HepG2 (cell line): ENCODE data around the gene TCAP. TPM values are rescaled to one million over a fixed set of nuclear protein-coding genes. Genes with fewer than 3 reads are reported as not detected.

Experiments used
- ATAC-seq: fragments of 200-7000 bp; cut with Tn5 transposase; 3 replicates; pipeline ENCODE4 v1.9.1; 2020; ENCODE audit warnings: mild to moderate bottlenecking, moderate library complexity
- BruUV-seq: library from RNA; stranded (reverse); fragments of 400-500 nt; replicated peaks from 2 replicates; lab custom pipeline; 2021; lab: Mats Ljungman, UMichigan
- CTCF ChIA-PET: fragments of 300-600 bp; formaldehyde crosslinking; extraction: SDS; loops from one replicate; lab custom pipeline; 2021; ENCODE audit warnings: low total read pairs, inconsistent platforms, low intra/inter-chr PET ratio; lab: Yijun Ruan, JAX
- POLR2A ChIA-PET: fragments of 350-600 bp; sonication (Branson Sonifier 250); formaldehyde crosslinking; loops from one replicate; lab custom pipeline; 2020; ENCODE audit warnings: antibody characterized with exemption, inconsistent platforms; lab: Yijun Ruan, JAX
- DNase-seq: peaks from one replicate; pipeline ENCODE4 v3.0.0-alpha.2; 2015; ENCODE audit warnings: low spot score
- FAIRE-seq: peaks from 3 replicates; lab custom pipeline; 2011; peaks lifted over from hg19 to GRCh38; lab: Jason Lieb, UNC
- H2AFZ ChIP-seq: one replicate; pipeline ENCODE4 v1.6.1; 2011; ENCODE audit warnings: low read length, inconsistent platforms
- H3K27ac ChIP-seq: fragments of 300-600 bp; 3 replicates; pipeline ENCODE4 v1.8.0; 2011; ENCODE audit warnings: mixed run types, mild to moderate bottlenecking, mixed read lengths, low read length, inconsistent platforms; ENCODE audit not compliant: insufficient read depth; ENCODE audit errors: extremely low read length
- H3K27me3 ChIP-seq, 2 experiments: fragments of 200-600 bp in 1 of 2; 2 replicates in 1 of 2; 3 replicates in 1 of 2; pipeline versions ENCODE4 v1.6.0 to v1.8.0; 2011; ENCODE audit warnings: low read length in 2 of 2, mild to moderate bottlenecking in 2 of 2, moderate library complexity in 2 of 2, inconsistent platforms in 1 of 2; ENCODE audit not compliant: insufficient read depth in 2 of 2, control insufficient read depth in 1 of 2
- H3K36me3 ChIP-seq, 2 experiments: fragments of 200-600 bp in 1 of 2; replicated peaks in 1 of 2; 2 replicates in 1 of 2; 3 replicates in 1 of 2; pipeline versions ENCODE4 v1.5.1 to v1.8.0; 2011; ENCODE audit warnings: low read length in 2 of 2, inconsistent platforms in 1 of 2; ENCODE audit not compliant: insufficient read depth in 2 of 2, control insufficient read depth in 1 of 2
- H3K4me1 ChIP-seq: 2 replicates; pipeline ENCODE4 v1.5.1; 2012; ENCODE audit warnings: low read length, inconsistent platforms; ENCODE audit not compliant: insufficient read depth
- H3K4me2 ChIP-seq: 2 replicates; pipeline ENCODE4 v1.6.0; 2011; ENCODE audit warnings: low read depth, low read length, inconsistent platforms
- H3K4me3 ChIP-seq, 3 experiments: fragments of 200-600 bp in 1 of 3; sonication (generic), shearing (Covaris generic) in 1 of 3; replicated peaks in 1 of 3; 2 replicates each; pipeline ENCODE4 v1.5.1; 2011 to 2016; ENCODE audit warnings: low read length in 3 of 3, inconsistent platforms in 2 of 3, low read depth in 2 of 3, mild to moderate bottlenecking in 2 of 3, control low read depth in 1 of 3, mixed read lengths in 1 of 3; ENCODE audit not compliant: insufficient read depth in 1 of 3
- H3K79me2 ChIP-seq: one replicate; pipeline ENCODE4 v1.6.1; 2011; ENCODE audit warnings: low read length, inconsistent platforms; ENCODE audit not compliant: insufficient read depth
- H3K9ac ChIP-seq: 2 replicates; pipeline ENCODE4 v1.6.0; 2011; ENCODE audit warnings: mild to moderate bottlenecking, low read depth, low read length, inconsistent platforms; ENCODE audit not compliant: insufficient read depth
- H3K9me3 ChIP-seq: 2 replicates; pipeline ENCODE4 v1.5.1; 2012; ENCODE audit warnings: mild to moderate bottlenecking, low read length
- H4K20me1 ChIP-seq: 2 replicates; pipeline ENCODE4 v1.6.0; 2011; ENCODE audit warnings: inconsistent platforms, mild to moderate bottlenecking, low read length, moderate library complexity; ENCODE audit not compliant: insufficient read depth
- AGO2 ChIP-seq: fragments of 200-400 bp; formaldehyde crosslinking; optimal IDR thresholded peaks from 2 replicates; pipeline ENCODE3; 2017; ENCODE audit warnings: mild to moderate bottlenecking, low read depth, low read length, moderate library complexity
- GABPB1 ChIP-seq: IDR thresholded peaks from 2 replicates; pipeline ENCODE4 v1.6.1; 2016; ENCODE audit warnings: mild to moderate bottlenecking, missing genetic modification reagents, moderate library complexity, missing compliant biosample characterization
- ZNF263 ChIP-seq: sonication (generic); formaldehyde crosslinking; IDR thresholded peaks from 2 replicates; pipeline ENCODE4 v1.4.0; 2020; ENCODE audit warnings: missing genetic modification reagents
- WGBS: methylation state at CpG from one replicate; pipeline ENCODE4 v1.1.6; 2017; ENCODE audit warnings: low lambda C conversion rate; 5-methylcytosine and 5-hydroxymethylcytosine counted together
- in situ Hi-C: cut with HindIII; loops from 2 replicates; pipeline ENCODE4 v1.10.0; 2017; ENCODE audit warnings: low pct_unique_long_range_greater_than_20kb; ENCODE audit not compliant: extremely low pct_ligation_motif_present
- intact Hi-C: fragments of 100-400 bp; cut with micrococcal nuclease; formaldehyde crosslinking; loops from one replicate; pipeline ENCODE4 v1.10.0; 2022; ENCODE audit not compliant: unreplicated experiment
- polyA plus RNA-seq, 8 experiments: library from polyadenylated mRNA; depleted of rRNA in 3 of 8; stranded (reverse) in 7 of 8; unstranded in 1 of 8; fragments of >200 nt; fragmentation: Illumina TruSeq in 4 of 8; extraction: Trizol in 4 of 8; gene quantifications; 2 replicates each; pipeline versions ENCODE4 v1.2.1 to v1.2.3, GENCODE V29; 2011 to 2016; ENCODE audit warnings: low read depth in 4 of 8, missing spikeins in 1 of 8, mixed read lengths in 1 of 8; ENCODE audit not compliant: insufficient read depth in 1 of 8
- total RNA-seq, 5 experiments: library from RNA; depleted of rRNA; stranded (reverse); fragments of >200 nt; fragmentation: Illumina TruSeq; extraction: Trizol; gene quantifications; 2 replicates each; pipeline ENCODE4 v1.2.3, GENCODE V29; 2016; ENCODE audit warnings: low read depth in 1 of 5

Gene TCAP
- total and polyA plus RNA-seq, 2 of the 13 experiments (the other 11 are each of a cell fraction or from before 2014, with no cell fraction given): 0.24 to 0.65 TPM

DNA sequence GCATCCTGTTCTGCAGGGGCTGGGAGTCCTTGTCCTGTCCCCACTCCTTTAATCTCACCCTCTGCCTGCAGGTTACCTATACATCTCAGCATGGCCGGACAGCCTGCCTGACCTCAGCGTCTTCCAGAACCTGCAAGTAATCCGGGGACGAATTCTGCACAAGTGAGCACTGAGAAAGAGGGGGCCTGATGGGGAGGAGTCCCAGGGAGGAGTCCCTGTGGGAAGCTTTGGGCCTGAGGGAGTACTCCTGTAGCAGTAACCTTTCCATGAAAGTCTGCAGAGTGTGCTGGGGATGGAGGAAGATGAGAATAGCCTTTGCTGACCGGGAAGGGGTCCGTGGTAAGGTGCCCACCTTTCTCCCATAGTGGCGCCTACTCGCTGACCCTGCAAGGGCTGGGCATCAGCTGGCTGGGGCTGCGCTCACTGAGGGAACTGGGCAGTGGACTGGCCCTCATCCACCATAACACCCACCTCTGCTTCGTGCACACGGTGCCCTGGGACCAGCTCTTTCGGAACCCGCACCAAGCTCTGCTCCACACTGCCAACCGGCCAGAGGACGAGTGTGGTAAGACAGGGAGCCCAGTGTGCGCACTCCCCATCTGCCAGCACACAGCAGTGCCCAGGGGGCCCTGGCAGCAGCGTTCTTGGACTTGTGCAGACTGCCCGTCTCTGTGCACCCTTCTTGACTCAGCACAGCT lies 50.4 kb downstream of the TCAP start:
- Histone ChIP-seq H2AFZ (no peak overlapping the region), H3K79me2 (no peaks in the 10 kb centered on the region), H3K4me1 (no peaks in the 10 kb centered on the region), H3K36me3 (peaks cover 34 to 88% of the 10 kb centered on the region in 2 experiments), H3K27ac (no peak overlapping the region), H3K27me3 (no peaks in the 10 kb centered on the region), H3K9ac (no peak overlapping the region), H4K20me1 (no peaks in the 10 kb centered on the region), H3K4me3 (no peak overlapping the region), H3K4me2 (no peak overlapping the region), H3K9me3 (no peaks in the 10 kb centered on the region)
- ATAC-seq: no peak; the same call in 2 of the 3 replicates
- no peak for DNase-seq
- FAIRE-seq: no peak
- intact Hi-C loops (no loop called here), in situ Hi-C loops (no loop called here)
- 98% methylated on average over 18 of the region's 18 CpGs for WGBS
- ChIA-PET POLR2A (interaction anchor here (0.6 to 4.1 kb wide), 3 partner anchors 12 to 24 kb away, joined by 3 to 11 read pairs (median 3); no protein-coding TSS in a partner anchor), CTCF (no interaction called here)
- BruUV-seq: no TSS peak
- TF ChIP-seq AGO2 (peak; percentile 50), ZNF263 (CRISPR knock-in tag) (peak; percentile 92), GABPB1 (no peak)

Other genes with a start within 250 kb of the TCAP start
- gene MED1, start 214.1 kb upstream of the TCAP start, total RNA-seq (2016; rRNA removed; fragmentation: Illumina TruSeq; extraction: Trizol): 37.5 and 60.9 TPM in 2 replicates
- 35.1 and 40.1 TPM in 2 replicates for gene MED1, start 214.1 kb upstream of the TCAP start, polyA plus RNA-seq (2011; rRNA removed)
- 88.6 and 95.9 TPM in 2 replicates for gene CDK12, start 203.9 kb upstream of the TCAP start, total RNA-seq (2016; rRNA removed; fragmentation: Illumina TruSeq; extraction: Trizol)
- 24.0 and 26.0 TPM in 2 replicates for gene CDK12, start 203.9 kb upstream of the TCAP start, polyA plus RNA-seq (2011; rRNA removed)
- not detected in 2 replicates for gene NEUROD2, start 57.4 kb upstream of the TCAP start, total RNA-seq (2016; rRNA removed; fragmentation: Illumina TruSeq; extraction: Trizol)
- gene NEUROD2, start 57.4 kb upstream of the TCAP start, polyA plus RNA-seq (2011; rRNA removed): not detected in 2 replicates
- gene PPP1R1B, start 38.4 kb upstream of the TCAP start, total RNA-seq (2016; rRNA removed; fragmentation: Illumina TruSeq; extraction: Trizol): not detected in 2 replicates
- 0.08 and 0.18 TPM in 2 replicates for gene PPP1R1B, start 38.4 kb upstream of the TCAP start, polyA plus RNA-seq (2011; rRNA removed)
- 17.2 and 34.6 TPM in 2 replicates for gene STARD3, start 28.2 kb upstream of the TCAP start, total RNA-seq (2016; rRNA removed; fragmentation: Illumina TruSeq; extraction: Trizol)
- 100 and 114 TPM in 2 replicates for gene STARD3, start 28.2 kb upstream of the TCAP start, polyA plus RNA-seq (2011; rRNA removed)
- not detected in 2 replicates for gene PNMT, start 3.1 kb downstream of the TCAP start, total RNA-seq (2016; rRNA removed; fragmentation: Illumina TruSeq; extraction: Trizol)
- gene PNMT, start 3.1 kb downstream of the TCAP start, polyA plus RNA-seq (2011; rRNA removed): 0.22 and 0.25 TPM in 2 replicates
- 5.1 and 11.9 TPM in 2 replicates for gene PGAP3, start 22.7 kb downstream of the TCAP start, total RNA-seq (2016; rRNA removed; fragmentation: Illumina TruSeq; extraction: Trizol)
- gene PGAP3, start 22.7 kb downstream of the TCAP start, polyA plus RNA-seq (2011; rRNA removed): 14.6 and 21.2 TPM in 2 replicates
- gene ERBB2, start 34.7 kb downstream of the TCAP start, total RNA-seq (2016; rRNA removed; fragmentation: Illumina TruSeq; extraction: Trizol): 30.2 and 64.1 TPM in 2 replicates
- gene ERBB2, start 34.7 kb downstream of the TCAP start, polyA plus RNA-seq (2011; rRNA removed): 57.7 and 77.7 TPM in 2 replicates
- gene MIEN1, start 65.2 kb downstream of the TCAP start, total RNA-seq (2016; rRNA removed; fragmentation: Illumina TruSeq; extraction: Trizol): 40.6 and 48.6 TPM in 2 replicates
- 56.6 and 68.2 TPM in 2 replicates for gene MIEN1, start 65.2 kb downstream of the TCAP start, polyA plus RNA-seq (2011; rRNA removed)
- 41.7 and 60.2 TPM in 2 replicates for gene GRB7, start 72.6 kb downstream of the TCAP start, total RNA-seq (2016; rRNA removed; fragmentation: Illumina TruSeq; extraction: Trizol)
- 77.7 and 92.3 TPM in 2 replicates for gene GRB7, start 72.6 kb downstream of the TCAP start, polyA plus RNA-seq (2011; rRNA removed)
- gene IKZF3, start 199.0 kb downstream of the TCAP start, total RNA-seq (2016; rRNA removed; fragmentation: Illumina TruSeq; extraction: Trizol): not detected in 2 replicates
- not detected in 2 replicates for gene IKZF3, start 199.0 kb downstream of the TCAP start, polyA plus RNA-seq (2011; rRNA removed)
- not detected in 2 replicates for gene ZPBP2, start 202.9 kb downstream of the TCAP start, total RNA-seq (2016; rRNA removed; fragmentation: Illumina TruSeq; extraction: Trizol)
- gene ZPBP2, start 202.9 kb downstream of the TCAP start, polyA plus RNA-seq (2011; rRNA removed): not detected in 2 replicates